Measurements from ENCODE around the gene MGMT. TPM values are rescaled to one million over a fixed set of nuclear protein-coding genes. Genes with fewer than 3 reads are reported as not detected.

Gene MGMT
- polyA plus RNA-seq, 1 of the 3 experiments (the other 2 are of a cell fraction): 10.8 TPM

- H3K9me3 ChIP-seq: no peaks in the 10 kb centered on the region
- POLR2A ChIA-PET: no interaction called here
- H3K9me2 ChIP-seq: no peaks in the 10 kb centered on the region
- TF ChIP-seq GATA2 (CRISPR knock-in tag; IDR thresholded peaks at IDR 0.05) (no peak), MAX (IDR thresholded peaks at IDR 0.05; ENCODE audit: low read depth) (no peak), EZH2phosphoT487 (IDR thresholded peaks at IDR 0.05; ENCODE audit: borderline replicate concordance, low read depth) (no peak), TAF1 (IDR thresholded peaks at IDR 0.05; ENCODE audit: borderline replicate concordance, low read depth, low read length) (no peak), NFIC (IDR thresholded peaks at IDR 0.05; ENCODE audit: borderline replicate concordance) (no peak), IRF3 (IDR thresholded peaks at IDR 0.05; ENCODE audit: low read depth, low read length) (no peak), SIN3A (IDR thresholded peaks at IDR 0.05; ENCODE audit: borderline replicate concordance, low read depth, low read length) (no peak), RXRA (IDR thresholded peaks at IDR 0.05; ENCODE audit: borderline replicate concordance, low read depth) (no peak), PBX3 (IDR thresholded peaks at IDR 0.05) (no peak), USF2 (IDR thresholded peaks at IDR 0.05; ENCODE audit: borderline replicate concordance, low read depth, low read length) (no peak), RAD21 (IDR thresholded peaks at IDR 0.05; ENCODE audit: low read length) (no peak), ZBTB33 (IDR thresholded peaks at IDR 0.05; ENCODE audit: borderline replicate concordance, low read depth) (no peak), FOXJ3 (CRISPR knock-in tag; IDR thresholded peaks at IDR 0.05) (no peak), EP300 (IDR thresholded peaks at IDR 0.05; ENCODE audit: borderline replicate concordance in 1 of 2, low read depth in 1 of 2, low read length in 1 of 2) (no peak), USF1 (IDR thresholded peaks at IDR 0.05; ENCODE audit: borderline replicate concordance, low read depth) (no peak), REST (IDR thresholded peaks at IDR 0.05; ENCODE audit: low read depth, low read length) (no peak), JUND (IDR thresholded peaks at IDR 0.05) (no peak), CTCF (IDR thresholded peaks at IDR 0.05) (no peak), TCF12 (IDR thresholded peaks at IDR 0.05) (no peak)
- no peak overlapping the region for H3K9ac ChIP-seq
- CTCF ChIA-PET: interaction anchor here (1.4 kb wide), 1 partner anchor 53 kb away, joined by 3 read pairs; no protein-coding TSS in a partner anchor
- no peaks in the 10 kb centered on the region for H3K79me2 ChIP-seq (ENCODE audit: insufficient read depth)
- no peaks in the 10 kb centered on the region for H3F3A ChIP-seq (replicated peaks; ENCODE audit: insufficient read depth)
- H3K4me1 ChIP-seq (ENCODE audit: control insufficient read depth in 1 of 2, insufficient read depth in 2 of 2, low read depth in 1 of 2, low read length in 1 of 2): no peaks in the 10 kb centered on the region
- H3K4me2 ChIP-seq: no peak overlapping the region
- no peak overlapping the region for H3K4me3 ChIP-seq (ENCODE audit: low read depth in 2 of 2, low read length in 1 of 2)
- H3K27me3 ChIP-seq (ENCODE audit: insufficient read depth): no peaks in the 10 kb centered on the region
- H3K36me3 ChIP-seq (replicated peaks in 1 of 2; ENCODE audit: control insufficient read depth in 1 of 2, insufficient read depth in 2 of 2, low read length in 1 of 2): no peaks in the 10 kb centered on the region
- H3K27ac ChIP-seq (ENCODE audit: low read depth in 2 of 2, low read length in 1 of 2): no peak overlapping the region
- WGBS (ENCODE audit: low lambda C conversion rate): 73% methylated on average over 12 of the region's 15 CpGs
- DNase-seq: no peak
- H2AFZ ChIP-seq (ENCODE audit: low read depth): no peak overlapping the region
- H4K20me1 ChIP-seq (ENCODE audit: insufficient read depth): no peaks in the 10 kb centered on the region
These were observed 127.8 kb downstream of the MGMT start for GRCh38 chr10:129594811-129595210.

All from SK-N-SH (cell line).